ENCODE results near the gene CLEC10A.
"Not testable (repeated sequence)": the region's sequence is repeated elsewhere in the genome, so short reads cannot be mapped to it uniquely, and the experiment has no call there.

The CLEC10A gene, protein sequence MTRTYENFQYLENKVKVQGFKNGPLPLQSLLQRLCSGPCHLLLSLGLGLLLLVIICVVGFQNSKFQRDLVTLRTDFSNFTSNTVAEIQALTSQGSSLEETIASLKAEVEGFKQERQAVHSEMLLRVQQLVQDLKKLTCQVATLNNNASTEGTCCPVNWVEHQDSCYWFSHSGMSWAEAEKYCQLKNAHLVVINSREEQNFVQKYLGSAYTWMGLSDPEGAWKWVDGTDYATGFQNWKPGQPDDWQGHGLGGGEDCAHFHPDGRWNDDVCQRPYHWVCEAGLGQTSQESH

DNA sequence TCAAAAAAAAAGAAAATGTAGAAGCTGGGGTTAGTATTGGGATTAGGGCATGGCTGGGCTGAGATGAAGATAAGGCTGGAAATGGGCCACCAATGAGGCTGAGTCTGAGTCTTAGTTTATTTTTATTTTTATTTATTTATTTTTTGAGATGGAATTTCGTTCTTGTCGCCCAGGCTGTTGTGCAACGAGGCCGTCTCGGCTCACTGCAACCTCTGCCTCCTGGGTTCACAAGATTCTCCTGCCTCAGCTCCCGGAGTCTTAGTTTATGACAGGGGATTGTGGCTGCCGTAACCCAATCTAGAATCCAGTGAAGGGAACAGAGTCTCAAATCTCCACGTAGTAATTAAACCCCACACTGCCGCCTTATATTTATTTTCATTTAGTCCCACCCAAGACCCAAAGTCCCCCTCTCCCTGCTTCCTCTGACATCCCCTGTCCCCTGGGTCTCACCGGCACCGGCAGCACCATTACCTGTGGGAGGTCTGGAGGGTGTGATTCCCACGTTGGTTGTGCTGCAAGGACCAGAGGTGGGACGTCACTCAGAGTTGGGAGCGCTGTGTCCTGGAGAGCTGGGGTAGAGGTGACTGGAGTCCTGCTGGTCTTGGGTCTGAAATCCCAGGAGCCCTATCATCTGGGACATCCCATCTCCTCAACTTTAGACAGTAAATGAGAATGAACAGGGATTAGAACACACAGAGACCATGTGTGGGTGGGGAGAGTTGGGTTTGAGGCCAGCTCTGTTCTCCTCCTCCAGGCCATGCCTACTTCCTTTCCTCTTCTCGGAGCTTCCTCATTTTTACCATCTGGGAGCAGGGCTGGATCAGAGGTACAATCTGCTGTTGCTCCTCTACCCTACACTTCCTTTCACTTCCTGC is at the start of gene CLEC10A:
CLEC10A (minus strand) TSS at position 671 of the 875 bp plus-strand sequence. CDS start 1,439 bp downstream, outside the sequence.
- ATAC-seq = no peak
- TF ChIP-seq TCF4 (CRISPR knock-in tag; IDR thresholded peaks at IDR 0.05; ENCODE audit: borderline replicate concordance) (no peak), ISL1 (CRISPR knock-in tag; IDR thresholded peaks at IDR 0.05) (no peak), GLIS3 (CRISPR knock-in tag; IDR thresholded peaks at IDR 0.05) (no peak), ZC3H10 (CRISPR knock-in tag; IDR thresholded peaks at IDR 0.05) (no peak), BACH2 (CRISPR knock-in tag; IDR thresholded peaks at IDR 0.05; ENCODE audit: borderline replicate concordance) (no peak), ZNF70 (CRISPR knock-in tag; IDR thresholded peaks at IDR 0.05) (no peak), ARNTL (CRISPR knock-in tag; IDR thresholded peaks at IDR 0.05; ENCODE audit: borderline replicate concordance, low read depth) (no peak), PPARA (CRISPR knock-in tag; IDR thresholded peaks at IDR 0.05; ENCODE audit: borderline replicate concordance) (no peak), ESRRG (CRISPR knock-in tag; IDR thresholded peaks at IDR 0.05) (no peak), TOX (CRISPR knock-in tag; IDR thresholded peaks at IDR 0.05; ENCODE audit: borderline replicate concordance) (no peak), SNAI2 (CRISPR knock-in tag; IDR thresholded peaks at IDR 0.05) (no peak), OSR1 (CRISPR knock-in tag; IDR thresholded peaks at IDR 0.05) (no peak), CSDC2 (CRISPR knock-in tag; IDR thresholded peaks at IDR 0.05) (no peak), ZNF565 (CRISPR knock-in tag; conservative IDR thresholded peaks at IDR 0.05; ENCODE audit: low read depth) (no peak)
- TF ChIP-seq, protein P1, sequence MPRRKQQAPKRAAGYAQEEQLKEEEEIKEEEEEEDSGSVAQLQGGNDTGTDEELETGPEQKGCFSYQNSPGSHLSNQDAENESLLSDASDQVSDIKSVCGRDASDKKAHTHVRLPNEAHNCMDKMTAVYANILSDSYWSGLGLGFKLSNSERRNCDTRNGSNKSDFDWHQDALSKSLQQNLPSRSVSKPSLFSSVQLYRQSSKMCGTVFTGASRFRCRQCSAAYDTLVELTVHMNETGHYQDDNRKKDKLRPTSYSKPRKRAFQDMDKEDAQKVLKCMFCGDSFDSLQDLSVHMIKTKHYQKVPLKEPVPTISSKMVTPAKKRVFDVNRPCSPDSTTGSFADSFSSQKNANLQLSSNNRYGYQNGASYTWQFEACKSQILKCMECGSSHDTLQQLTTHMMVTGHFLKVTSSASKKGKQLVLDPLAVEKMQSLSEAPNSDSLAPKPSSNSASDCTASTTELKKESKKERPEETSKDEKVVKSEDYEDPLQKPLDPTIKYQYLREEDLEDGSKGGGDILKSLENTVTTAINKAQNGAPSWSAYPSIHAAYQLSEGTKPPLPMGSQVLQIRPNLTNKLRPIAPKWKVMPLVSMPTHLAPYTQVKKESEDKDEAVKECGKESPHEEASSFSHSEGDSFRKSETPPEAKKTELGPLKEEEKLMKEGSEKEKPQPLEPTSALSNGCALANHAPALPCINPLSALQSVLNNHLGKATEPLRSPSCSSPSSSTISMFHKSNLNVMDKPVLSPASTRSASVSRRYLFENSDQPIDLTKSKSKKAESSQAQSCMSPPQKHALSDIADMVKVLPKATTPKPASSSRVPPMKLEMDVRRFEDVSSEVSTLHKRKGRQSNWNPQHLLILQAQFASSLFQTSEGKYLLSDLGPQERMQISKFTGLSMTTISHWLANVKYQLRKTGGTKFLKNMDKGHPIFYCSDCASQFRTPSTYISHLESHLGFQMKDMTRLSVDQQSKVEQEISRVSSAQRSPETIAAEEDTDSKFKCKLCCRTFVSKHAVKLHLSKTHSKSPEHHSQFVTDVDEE (CRISPR knock-in tag; IDR thresholded peaks at IDR 0.05) = no peak
- TF ChIP-seq, protein P2, sequence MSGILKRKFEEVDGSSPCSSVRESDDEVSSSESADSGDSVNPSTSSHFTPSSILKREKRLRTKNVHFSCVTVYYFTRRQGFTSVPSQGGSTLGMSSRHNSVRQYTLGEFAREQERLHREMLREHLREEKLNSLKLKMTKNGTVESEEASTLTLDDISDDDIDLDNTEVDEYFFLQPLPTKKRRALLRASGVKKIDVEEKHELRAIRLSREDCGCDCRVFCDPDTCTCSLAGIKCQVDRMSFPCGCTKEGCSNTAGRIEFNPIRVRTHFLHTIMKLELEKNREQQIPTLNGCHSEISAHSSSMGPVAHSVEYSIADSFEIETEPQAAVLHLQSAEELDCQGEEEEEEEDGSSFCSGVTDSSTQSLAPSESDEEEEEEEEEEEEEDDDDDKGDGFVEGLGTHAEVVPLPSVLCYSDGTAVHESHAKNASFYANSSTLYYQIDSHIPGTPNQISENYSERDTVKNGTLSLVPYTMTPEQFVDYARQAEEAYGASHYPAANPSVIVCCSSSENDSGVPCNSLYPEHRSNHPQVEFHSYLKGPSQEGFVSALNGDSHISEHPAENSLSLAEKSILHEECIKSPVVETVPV (CRISPR knock-in tag; IDR thresholded peaks at IDR 0.05) = no peak
- TF ChIP-seq, protein P3, sequence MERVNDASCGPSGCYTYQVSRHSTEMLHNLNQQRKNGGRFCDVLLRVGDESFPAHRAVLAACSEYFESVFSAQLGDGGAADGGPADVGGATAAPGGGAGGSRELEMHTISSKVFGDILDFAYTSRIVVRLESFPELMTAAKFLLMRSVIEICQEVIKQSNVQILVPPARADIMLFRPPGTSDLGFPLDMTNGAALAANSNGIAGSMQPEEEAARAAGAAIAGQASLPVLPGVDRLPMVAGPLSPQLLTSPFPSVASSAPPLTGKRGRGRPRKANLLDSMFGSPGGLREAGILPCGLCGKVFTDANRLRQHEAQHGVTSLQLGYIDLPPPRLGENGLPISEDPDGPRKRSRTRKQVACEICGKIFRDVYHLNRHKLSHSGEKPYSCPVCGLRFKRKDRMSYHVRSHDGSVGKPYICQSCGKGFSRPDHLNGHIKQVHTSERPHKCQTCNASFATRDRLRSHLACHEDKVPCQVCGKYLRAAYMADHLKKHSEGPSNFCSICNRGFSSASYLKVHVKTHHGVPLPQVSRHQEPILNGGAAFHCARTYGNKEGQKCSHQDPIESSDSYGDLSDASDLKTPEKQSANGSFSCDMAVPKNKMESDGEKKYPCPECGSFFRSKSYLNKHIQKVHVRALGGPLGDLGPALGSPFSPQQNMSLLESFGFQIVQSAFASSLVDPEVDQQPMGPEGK (CRISPR knock-in tag; IDR thresholded peaks at IDR 0.05; ENCODE audit: borderline replicate concordance) = no peak

DNA sequence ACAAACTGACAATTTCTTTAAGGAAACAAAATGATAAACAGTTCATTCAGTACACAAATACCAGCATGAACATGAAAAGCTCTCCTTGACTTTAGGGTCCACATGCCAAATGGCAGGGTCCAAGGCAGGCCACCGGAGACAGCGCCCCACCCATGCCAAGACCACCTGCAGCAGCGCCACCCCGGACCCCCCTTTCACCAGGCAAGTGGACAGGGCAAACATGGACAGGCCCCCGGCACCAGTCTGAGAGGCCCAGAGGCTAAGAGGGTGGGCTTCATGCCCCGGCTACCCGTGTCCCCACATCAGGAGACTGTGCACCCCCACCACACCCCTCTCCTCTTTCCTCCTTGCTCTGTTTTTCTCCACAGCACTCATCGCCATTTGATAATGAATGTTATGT is 49.3 kb upstream of the CLEC10A start:
- TF ChIP-seq ZNF565 (CRISPR knock-in tag; conservative IDR thresholded peaks at IDR 0.05; ENCODE audit: low read depth) (no peak), ZC3H10 (CRISPR knock-in tag; IDR thresholded peaks at IDR 0.05) (no peak), GLIS3 (CRISPR knock-in tag; IDR thresholded peaks at IDR 0.05) (no peak), ZFP3 (CRISPR knock-in tag; IDR thresholded peaks at IDR 0.05) (no peak), ZNF8 (CRISPR knock-in tag; IDR thresholded peaks at IDR 0.05) (no peak)
- ATAC-seq = no peak

DNA sequence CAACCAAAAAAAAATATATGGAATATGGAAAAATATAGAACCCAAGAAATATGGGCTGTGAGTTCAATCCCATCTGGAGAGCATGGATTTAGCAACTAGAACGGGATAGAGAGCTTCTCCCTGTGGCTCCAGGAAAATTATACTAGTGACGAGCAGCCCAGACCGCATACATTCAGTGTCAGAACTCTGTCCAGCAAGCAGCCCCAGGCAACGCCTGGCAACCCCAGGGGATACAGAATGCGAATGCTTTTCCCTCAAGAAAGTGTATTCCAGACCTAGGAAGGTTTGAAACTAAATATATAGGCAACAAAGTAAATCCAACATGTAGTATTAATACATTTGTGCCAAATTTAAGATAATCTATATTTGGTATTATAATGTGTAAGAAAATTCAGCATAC is 48.1 kb upstream of the CLEC10A start:
- no peak for ATAC-seq
- no peak for TF ChIP-seq PPARA (CRISPR knock-in tag; IDR thresholded peaks at IDR 0.05; ENCODE audit: borderline replicate concordance)
- TF ChIP-seq OSR1 (CRISPR knock-in tag; IDR thresholded peaks at IDR 0.05) = no peak
- no peak for TF ChIP-seq BACH2 (CRISPR knock-in tag; IDR thresholded peaks at IDR 0.05; ENCODE audit: borderline replicate concordance)
- TF ChIP-seq RARB (CRISPR knock-in tag; IDR thresholded peaks at IDR 0.05) = no peak
- no peak for TF ChIP-seq ZC3H10 (CRISPR knock-in tag; IDR thresholded peaks at IDR 0.05)
- TF ChIP-seq ISL1 (CRISPR knock-in tag; IDR thresholded peaks at IDR 0.05) = no peak
- TF ChIP-seq, protein P4, sequence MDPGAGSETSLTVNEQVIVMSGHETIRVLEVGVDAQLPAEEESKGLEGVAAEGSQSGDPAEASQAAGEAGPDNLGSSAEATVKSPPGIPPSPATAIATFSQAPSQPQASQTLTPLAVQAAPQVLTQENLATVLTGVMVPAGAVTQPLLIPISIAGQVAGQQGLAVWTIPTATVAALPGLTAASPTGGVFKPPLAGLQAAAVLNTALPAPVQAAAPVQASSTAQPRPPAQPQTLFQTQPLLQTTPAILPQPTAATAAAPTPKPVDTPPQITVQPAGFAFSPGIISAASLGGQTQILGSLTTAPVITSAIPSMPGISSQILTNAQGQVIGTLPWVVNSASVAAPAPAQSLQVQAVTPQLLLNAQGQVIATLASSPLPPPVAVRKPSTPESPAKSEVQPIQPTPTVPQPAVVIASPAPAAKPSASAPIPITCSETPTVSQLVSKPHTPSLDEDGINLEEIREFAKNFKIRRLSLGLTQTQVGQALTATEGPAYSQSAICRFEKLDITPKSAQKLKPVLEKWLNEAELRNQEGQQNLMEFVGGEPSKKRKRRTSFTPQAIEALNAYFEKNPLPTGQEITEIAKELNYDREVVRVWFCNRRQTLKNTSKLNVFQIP (CRISPR knock-in tag; IDR thresholded peaks at IDR 0.05; ENCODE audit: borderline replicate concordance, low read depth) = no peak
- TF ChIP-seq, protein P3 (CRISPR knock-in tag; IDR thresholded peaks at IDR 0.05; ENCODE audit: borderline replicate concordance) = no peak
- TF ChIP-seq ZFP3 (CRISPR knock-in tag; IDR thresholded peaks at IDR 0.05) = no peak
- TF ChIP-seq ZFP30 (CRISPR knock-in tag; IDR thresholded peaks at IDR 0.05) = no peak
- TF ChIP-seq, protein P2 (CRISPR knock-in tag; IDR thresholded peaks at IDR 0.05) = no peak

DNA sequence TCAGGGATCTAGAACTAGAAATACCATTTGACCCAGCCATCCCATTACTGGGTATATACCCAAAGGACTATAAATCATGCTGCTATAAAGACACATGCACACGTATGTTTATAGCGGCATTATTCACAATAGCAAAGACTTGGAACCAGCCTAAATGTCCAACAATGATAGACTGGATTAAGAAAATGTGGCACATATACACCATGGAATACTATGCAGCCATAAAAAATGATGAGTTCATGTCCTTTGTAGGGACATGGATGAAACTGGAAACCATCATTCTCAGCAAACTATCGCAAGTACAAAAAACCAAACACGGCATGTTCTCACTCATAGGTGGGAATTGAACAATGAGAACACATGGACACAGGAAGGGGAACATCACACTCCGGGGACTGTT is 47.5 kb upstream of the CLEC10A start:
- ATAC-seq = not testable (repeated sequence)

DNA sequence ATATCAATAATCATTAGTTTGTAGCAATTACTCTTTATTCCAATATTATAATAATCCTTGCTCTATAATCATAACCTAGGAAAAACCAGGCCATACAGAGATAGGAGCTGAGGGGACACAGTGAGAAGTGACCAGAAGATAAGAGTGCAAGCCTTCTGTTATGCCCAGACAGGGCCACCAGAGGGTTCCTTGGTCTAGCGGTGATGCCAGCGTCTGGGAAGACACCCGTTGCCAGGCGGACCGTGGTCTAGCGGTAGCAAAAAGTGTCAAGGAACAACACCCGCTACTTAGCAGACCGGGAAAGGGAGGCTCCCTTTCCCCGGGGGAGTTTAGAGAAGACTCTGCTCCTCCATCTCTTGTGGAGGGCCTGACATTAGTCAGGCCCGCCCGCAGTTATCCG is 46.3 kb upstream of the CLEC10A start:
- ATAC-seq = not testable (repeated sequence)

Data from SK-N-SH treated with all-trans-retinoic acid at 6 μM for 48 hours (cell line).